Measurements from ENCODE around the gene RTCB. TPM values are rescaled to one million over a fixed set of nuclear protein-coding genes. Genes with fewer than 3 reads are reported as not detected.
A peak's percentile ranks its signal among the peaks of the same experiment; 100 is the strongest.

RTCB gene
- total RNA-seq, 1 donor, result 111 TPM

- H3K4me3 ChIP-seq (ENCODE audit: low read depth, low read length), result peak overlapping the region; percentile 98
- TF ChIP-seq, protein P1, sequence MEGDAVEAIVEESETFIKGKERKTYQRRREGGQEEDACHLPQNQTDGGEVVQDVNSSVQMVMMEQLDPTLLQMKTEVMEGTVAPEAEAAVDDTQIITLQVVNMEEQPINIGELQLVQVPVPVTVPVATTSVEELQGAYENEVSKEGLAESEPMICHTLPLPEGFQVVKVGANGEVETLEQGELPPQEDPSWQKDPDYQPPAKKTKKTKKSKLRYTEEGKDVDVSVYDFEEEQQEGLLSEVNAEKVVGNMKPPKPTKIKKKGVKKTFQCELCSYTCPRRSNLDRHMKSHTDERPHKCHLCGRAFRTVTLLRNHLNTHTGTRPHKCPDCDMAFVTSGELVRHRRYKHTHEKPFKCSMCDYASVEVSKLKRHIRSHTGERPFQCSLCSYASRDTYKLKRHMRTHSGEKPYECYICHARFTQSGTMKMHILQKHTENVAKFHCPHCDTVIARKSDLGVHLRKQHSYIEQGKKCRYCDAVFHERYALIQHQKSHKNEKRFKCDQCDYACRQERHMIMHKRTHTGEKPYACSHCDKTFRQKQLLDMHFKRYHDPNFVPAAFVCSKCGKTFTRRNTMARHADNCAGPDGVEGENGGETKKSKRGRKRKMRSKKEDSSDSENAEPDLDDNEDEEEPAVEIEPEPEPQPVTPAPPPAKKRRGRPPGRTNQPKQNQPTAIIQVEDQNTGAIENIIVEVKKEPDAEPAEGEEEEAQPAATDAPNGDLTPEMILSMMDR (IDR thresholded peaks at IDR 0.05; ENCODE audit: insufficient read depth, low read depth, low read length), result no peak
- DNase-seq (ENCODE audit: low read depth), result peak; percentile 31
These were observed 645 bp downstream of the RTCB start for GRCh38 chr22:32411402-32411801.

DNA sequence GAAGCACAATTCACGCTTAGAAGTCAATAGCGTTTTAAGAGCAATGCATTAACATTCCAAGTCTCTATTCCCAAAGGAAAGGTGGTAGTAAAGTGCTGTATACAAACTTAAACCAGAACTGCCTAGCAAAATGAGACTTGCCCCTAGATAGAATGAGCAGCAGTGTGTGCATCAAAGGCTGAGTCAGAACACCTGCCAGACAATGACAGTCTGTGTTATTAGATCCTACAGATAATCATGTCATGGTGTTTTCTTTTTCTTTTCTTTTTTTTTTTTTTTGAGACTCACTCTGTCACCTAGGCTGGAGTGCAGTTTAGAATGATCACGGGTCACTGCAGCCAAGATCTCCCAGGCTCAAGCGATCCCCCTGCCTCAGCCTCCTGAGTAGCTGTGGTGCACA, 1.6 kb downstream of the RTCB start:
- H3K4me3 ChIP-seq (ENCODE audit: low read depth, low read length), result peak overlapping the region; percentile 98
- no peak for DNase-seq (ENCODE audit: low read depth)
- TF ChIP-seq, protein P1 (IDR thresholded peaks at IDR 0.05; ENCODE audit: insufficient read depth, low read depth, low read length), result no peak

DNA sequence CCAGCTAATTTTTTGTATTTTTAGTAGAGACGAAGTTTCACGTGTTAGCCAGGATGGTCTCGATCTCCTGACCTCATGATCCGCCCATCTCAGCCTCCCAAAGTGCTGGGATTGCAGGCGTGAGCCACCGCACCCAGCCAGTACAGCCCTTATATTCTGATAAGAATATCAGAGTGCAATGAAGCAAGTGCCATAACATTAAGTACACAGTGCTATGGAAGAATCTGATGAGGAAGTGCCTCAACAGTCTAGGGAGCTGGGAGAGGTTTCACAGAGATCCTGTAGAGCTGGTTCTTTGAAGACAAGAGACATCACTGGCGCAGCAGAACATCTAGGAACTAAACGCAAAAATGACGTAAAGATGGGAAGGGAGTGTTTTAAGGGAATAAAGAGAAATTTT, 2.1 kb downstream of the RTCB start:
- DNase-seq (ENCODE audit: low read depth), result no peak
- TF ChIP-seq, protein P1 (IDR thresholded peaks at IDR 0.05; ENCODE audit: insufficient read depth, low read depth, low read length), result no peak
- no peak overlapping the region for H3K4me3 ChIP-seq (ENCODE audit: low read depth, low read length)

DNA sequence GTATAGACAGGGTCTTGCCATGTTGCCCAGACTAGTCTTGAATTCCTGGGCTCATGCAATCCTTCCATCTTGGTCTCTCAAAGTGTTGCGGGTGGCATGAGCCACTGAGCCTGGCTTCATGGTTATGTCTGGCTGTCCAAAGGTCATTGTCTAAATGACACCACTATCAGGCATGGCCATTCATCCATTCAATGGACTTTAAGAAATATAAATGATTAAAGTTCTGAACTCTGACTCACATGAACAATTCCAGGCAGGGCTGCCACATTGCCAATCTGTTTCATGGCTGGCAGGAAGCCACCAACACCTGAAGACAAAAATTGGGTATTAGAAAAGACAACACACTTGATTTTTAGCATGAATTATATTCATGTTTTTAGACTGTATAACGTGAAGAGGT, 4.1 kb downstream of the RTCB start:
- TF ChIP-seq, protein P1 (IDR thresholded peaks at IDR 0.05; ENCODE audit: insufficient read depth, low read depth, low read length), result no peak
- DNase-seq (ENCODE audit: low read depth), result no peak

GRCh38 chr22:32407312-32407711, 4.7 kb downstream of the RTCB start:
- TF ChIP-seq, protein P1 (IDR thresholded peaks at IDR 0.05; ENCODE audit: insufficient read depth, low read depth, low read length), result no peak
- DNase-seq (ENCODE audit: low read depth), result no peak
- no peak overlapping the region for H3K4me3 ChIP-seq (ENCODE audit: low read depth, low read length)

More for the DNA sequence above, 4.1 kb downstream of the RTCB start:
- no peak overlapping the region for H3K4me3 ChIP-seq (ENCODE audit: low read depth, low read length)

- TF ChIP-seq, protein P1 (IDR thresholded peaks at IDR 0.05; ENCODE audit: insufficient read depth, low read depth, low read length), result no peak
- DNase-seq (ENCODE audit: low read depth), result no peak
- H3K4me3 ChIP-seq (ENCODE audit: low read depth, low read length), result no peak overlapping the region
These were observed 8.0 kb downstream of the RTCB start for GRCh38 chr22:32404021-32404420.

GRCh38 chr22:32401486-32401885, 10.6 kb downstream of the RTCB start:
- H3K4me3 ChIP-seq (ENCODE audit: low read depth, low read length), result no peak overlapping the region
- no peak for DNase-seq (ENCODE audit: low read depth)
- TF ChIP-seq, protein P1 (IDR thresholded peaks at IDR 0.05; ENCODE audit: insufficient read depth, low read depth, low read length), result no peak
